Stimulated activated CD8-positive, alpha-beta memory T cell treated with anti-CD3 and anti-CD28 coated beads, Interleukin-2, amount 100 ng/mL, for 1 hour (primary cell): ENCODE measurements around the gene TRPV3.
A peak's percentile ranks its signal among the peaks of the same experiment; 100 is the strongest.
"Not testable (repeated sequence)": the region's sequence is repeated elsewhere in the genome, so short reads cannot be mapped to it uniquely, and the experiment has no call there.

Source experiments
- DNase-seq, 2 donors: peaks; one replicate each; pipeline ENCODE4 v3.0.0-alpha.2; 2020; ENCODE audit warnings: low read depth in 2 of 2

Gene TRPV3

GRCh38 chr17:3557768-3558583 is at the start of gene TRPV3:
TRPV3 (minus strand) TSS chr17:3557812; CDS start chr17:3554850, 2,962 bp downstream.
- peak; percentile 20 to 22 for DNase-seq

GRCh38 chr17:3603870-3604259 is 46.3 kb upstream of the TRPV3 start:
- DNase-seq, result no peak

GRCh38 chr17:3603119-3603869 is 45.7 kb upstream of the TRPV3 start:
- DNase-seq, result no peak

GRCh38 chr17:3602499-3602898 is 44.9 kb upstream of the TRPV3 start:
- DNase-seq, result no peak

- no peak for DNase-seq
These were observed 43.1 kb upstream of the TRPV3 start for GRCh38 chr17:3600529-3601205.

GRCh38 chr17:3598078-3598477 is 40.5 kb upstream of the TRPV3 start:
- DNase-seq, result no peak

GRCh38 chr17:3596804-3597464 is 39.3 kb upstream of the TRPV3 start:
- DNase-seq, result no peak

- DNase-seq, result no peak
These were observed 37.4 kb upstream of the TRPV3 start for GRCh38 chr17:3594976-3595375.

- no peak for DNase-seq
These were observed 36.6 kb upstream of the TRPV3 start for GRCh38 chr17:3594051-3594800.

GRCh38 chr17:3593384-3593783 is 35.8 kb upstream of the TRPV3 start:
- DNase-seq, result no peak

GRCh38 chr17:3592216-3592860 is 34.7 kb upstream of the TRPV3 start:
- no peak for DNase-seq

- DNase-seq, result no peak
These were observed 33.2 kb upstream of the TRPV3 start for GRCh38 chr17:3590768-3591167.

GRCh38 chr17:3590231-3590630 is 32.6 kb upstream of the TRPV3 start:
- DNase-seq, result no peak

- no peak for DNase-seq
These were observed 32.2 kb upstream of the TRPV3 start for GRCh38 chr17:3589784-3590183.

GRCh38 chr17:3585826-3586225 is 28.2 kb upstream of the TRPV3 start:
- DNase-seq, result no peak

- no peak for DNase-seq
These were observed 25.8 kb upstream of the TRPV3 start for GRCh38 chr17:3583456-3583855.

- no peak for DNase-seq
These were observed 25.3 kb upstream of the TRPV3 start for GRCh38 chr17:3582915-3583314.

- not testable (repeated sequence) for DNase-seq
These were observed 21.1 kb upstream of the TRPV3 start for GRCh38 chr17:3578667-3579066.

- no peak for DNase-seq
These were observed 19.4 kb upstream of the TRPV3 start for GRCh38 chr17:3576970-3577369.

GRCh38 chr17:3575511-3575910 is 17.9 kb upstream of the TRPV3 start:
- no peak for DNase-seq

GRCh38 chr17:3574231-3574630 is 16.6 kb upstream of the TRPV3 start:
- no peak for DNase-seq
